Measurements from ENCODE around the gene HIVEP1.

DNA sequence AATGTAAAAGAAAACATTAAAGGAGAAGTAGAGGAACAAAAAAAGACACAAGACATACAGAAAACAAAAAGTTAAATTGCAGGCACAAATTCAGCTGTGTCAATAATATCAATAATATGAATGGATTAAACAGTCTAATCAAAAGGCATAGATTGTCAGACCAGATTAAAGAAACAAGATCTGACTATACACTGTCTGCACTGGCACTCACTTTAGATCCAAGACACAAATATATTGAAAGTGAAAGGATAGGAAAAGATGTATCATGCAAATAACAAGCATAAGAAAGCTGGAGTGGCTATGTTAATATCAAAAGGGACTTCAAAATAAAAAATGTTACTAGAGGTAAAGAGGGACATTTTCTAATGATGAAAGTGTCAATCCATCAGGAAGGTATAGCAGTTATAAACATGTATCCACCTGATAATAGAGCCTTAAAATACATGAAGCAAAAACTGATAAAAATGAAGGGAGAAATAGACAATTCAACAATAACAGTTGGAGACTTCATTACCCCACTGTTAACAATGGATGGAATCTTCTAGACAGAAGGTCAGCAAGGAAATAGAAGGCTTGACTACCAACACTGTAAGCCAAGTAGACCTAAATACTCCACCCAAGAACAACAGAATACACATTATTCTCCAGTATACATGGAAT, 89.7 kb downstream of the HIVEP1 start:
- no peak for TF ChIP-seq YY1 (IDR thresholded peaks at IDR 0.05; ENCODE audit: insufficient read depth, insufficient read length)
- no peak for TF ChIP-seq ZNF274 (IDR thresholded peaks at IDR 0.05; ENCODE audit: low read depth, low read length)
